CD4-positive, alpha-beta memory T cell (primary cell): Measurements from ENCODE around the gene ABCC10. TPM values are rescaled to one million over a fixed set of nuclear protein-coding genes. Genes with fewer than 3 reads are reported as not detected.
"Not testable (repeated sequence)": the region's sequence is repeated elsewhere in the genome, so short reads cannot be mapped to it uniquely, and the experiment has no call there.

Experiments
- CTCF ChIA-PET: fragments of 350-600 bp; sonication (Branson Sonifier 250); formaldehyde crosslinking; loops from one replicate; lab custom pipeline; 2021; ENCODE audit warnings: inconsistent platforms; ENCODE audit not compliant: partially characterized antibody; lab: Charles Lee
- POLR2A ChIA-PET: fragments of 350-600 bp; sonication (Branson Sonifier 250); formaldehyde crosslinking; loops from one replicate; lab custom pipeline; 2021; ENCODE audit not compliant: partially characterized antibody; lab: Charles Lee
- DNase-seq, 5 donors: peaks; one replicate each; pipeline versions ENCODE4 v3.0.0 to v3.0.0-alpha.2; 2020 to 2022; ENCODE audit warnings: mixed read lengths in 1 of 5
- H3K27ac ChIP-seq: one replicate; pipeline ENCODE4 v1.7.0; 2013; ENCODE audit warnings: low read depth, low read length
- H3K27me3 ChIP-seq: 2 replicates; pipeline ENCODE4 v1.7.0; 2013; ENCODE audit warnings: mild to moderate bottlenecking, low read length, moderate library complexity; ENCODE audit not compliant: insufficient read depth
- H3K36me3 ChIP-seq: 2 replicates; pipeline ENCODE4 v1.7.0; 2013; ENCODE audit warnings: mild to moderate bottlenecking, low read length, moderate library complexity; ENCODE audit not compliant: insufficient read depth
- H3K4me1 ChIP-seq: 2 replicates; pipeline ENCODE4 v1.7.0; 2013; ENCODE audit warnings: mild to moderate bottlenecking, low read length, moderate library complexity; ENCODE audit not compliant: insufficient read depth
- H3K4me3 ChIP-seq, 2 donors: one replicate each; pipeline ENCODE4 v1.7.0; 2013; ENCODE audit warnings: low read length in 2 of 2, mild to moderate bottlenecking in 1 of 2
- H3K9me3 ChIP-seq, 2 donors: one replicate each; pipeline ENCODE4 v1.7.0; 2013; ENCODE audit warnings: low read length in 2 of 2, control low read depth in 1 of 2; ENCODE audit not compliant: control insufficient read depth in 1 of 2
- H3K27ac Mint-ChIP-seq, 7 donors: one replicate each; pipeline ENCODE4 v1.8.0; 2020 to 2021; ENCODE audit warnings: mixed read lengths in 7 of 7, mild to moderate bottlenecking in 6 of 7, inconsistent platforms in 3 of 7, moderate library complexity in 3 of 7
- H3K27me3 Mint-ChIP-seq, 2 donors: one replicate each; pipeline ENCODE4 v1.8.0; 2020 to 2021; ENCODE audit warnings: mixed read lengths in 2 of 2
- H3K36me3 Mint-ChIP-seq, 2 donors: one replicate each; pipeline ENCODE4 v1.8.0; 2020 to 2021; ENCODE audit warnings: mixed read lengths in 2 of 2, inconsistent platforms in 1 of 2, mild to moderate bottlenecking in 1 of 2
- H3K4me1 Mint-ChIP-seq, 4 donors: one replicate each; pipeline ENCODE4 v1.8.0; 2020 to 2021; ENCODE audit warnings: mixed read lengths in 4 of 4, mild to moderate bottlenecking in 1 of 4
- H3K4me3 Mint-ChIP-seq, 8 donors: one replicate each; pipeline ENCODE4 v1.8.0; 2020 to 2021; ENCODE audit warnings: mixed read lengths in 8 of 8, mild to moderate bottlenecking in 7 of 8, moderate library complexity in 6 of 8, inconsistent platforms in 3 of 8
- H3K9me3 Mint-ChIP-seq, 8 donors: one replicate each; pipeline ENCODE4 v1.8.0; 2020 to 2021; ENCODE audit warnings: mixed read lengths in 8 of 8, mild to moderate bottlenecking in 5 of 8, inconsistent platforms in 3 of 8, moderate library complexity in 1 of 8
- intact Hi-C: fragments of 100-400 bp; cut with micrococcal nuclease; formaldehyde crosslinking; loops from one replicate; pipeline ENCODE4 v1.15.1; 2023
- polyA plus RNA-seq, 2 donors: library from polyadenylated mRNA; unstranded; fragments of 300-500 nt; fragmentation: Illumina TruSeq; gene quantifications; one replicate each; pipeline ENCODE4 v1.2.3, GENCODE V29; 2021
- total RNA-seq, 2 experiments: library from RNA; stranded (reverse); gene quantifications; one replicate each; pipeline ENCODE4 v1.2.3, GENCODE V29; 2021

Gene ABCC10, protein sequence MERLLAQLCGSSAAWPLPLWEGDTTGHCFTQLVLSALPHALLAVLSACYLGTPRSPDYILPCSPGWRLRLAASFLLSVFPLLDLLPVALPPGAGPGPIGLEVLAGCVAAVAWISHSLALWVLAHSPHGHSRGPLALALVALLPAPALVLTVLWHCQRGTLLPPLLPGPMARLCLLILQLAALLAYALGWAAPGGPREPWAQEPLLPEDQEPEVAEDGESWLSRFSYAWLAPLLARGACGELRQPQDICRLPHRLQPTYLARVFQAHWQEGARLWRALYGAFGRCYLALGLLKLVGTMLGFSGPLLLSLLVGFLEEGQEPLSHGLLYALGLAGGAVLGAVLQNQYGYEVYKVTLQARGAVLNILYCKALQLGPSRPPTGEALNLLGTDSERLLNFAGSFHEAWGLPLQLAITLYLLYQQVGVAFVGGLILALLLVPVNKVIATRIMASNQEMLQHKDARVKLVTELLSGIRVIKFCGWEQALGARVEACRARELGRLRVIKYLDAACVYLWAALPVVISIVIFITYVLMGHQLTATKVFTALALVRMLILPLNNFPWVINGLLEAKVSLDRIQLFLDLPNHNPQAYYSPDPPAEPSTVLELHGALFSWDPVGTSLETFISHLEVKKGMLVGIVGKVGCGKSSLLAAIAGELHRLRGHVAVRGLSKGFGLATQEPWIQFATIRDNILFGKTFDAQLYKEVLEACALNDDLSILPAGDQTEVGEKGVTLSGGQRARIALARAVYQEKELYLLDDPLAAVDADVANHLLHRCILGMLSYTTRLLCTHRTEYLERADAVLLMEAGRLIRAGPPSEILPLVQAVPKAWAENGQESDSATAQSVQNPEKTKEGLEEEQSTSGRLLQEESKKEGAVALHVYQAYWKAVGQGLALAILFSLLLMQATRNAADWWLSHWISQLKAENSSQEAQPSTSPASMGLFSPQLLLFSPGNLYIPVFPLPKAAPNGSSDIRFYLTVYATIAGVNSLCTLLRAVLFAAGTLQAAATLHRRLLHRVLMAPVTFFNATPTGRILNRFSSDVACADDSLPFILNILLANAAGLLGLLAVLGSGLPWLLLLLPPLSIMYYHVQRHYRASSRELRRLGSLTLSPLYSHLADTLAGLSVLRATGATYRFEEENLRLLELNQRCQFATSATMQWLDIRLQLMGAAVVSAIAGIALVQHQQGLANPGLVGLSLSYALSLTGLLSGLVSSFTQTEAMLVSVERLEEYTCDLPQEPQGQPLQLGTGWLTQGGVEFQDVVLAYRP (N-terminal part only)
- total RNA-seq (10 to 100 TPM; 69.9 to 80.0 TPM), polyA plus RNA-seq (10 to 100 TPM; 11.4 to 25.0 TPM)

DNA sequence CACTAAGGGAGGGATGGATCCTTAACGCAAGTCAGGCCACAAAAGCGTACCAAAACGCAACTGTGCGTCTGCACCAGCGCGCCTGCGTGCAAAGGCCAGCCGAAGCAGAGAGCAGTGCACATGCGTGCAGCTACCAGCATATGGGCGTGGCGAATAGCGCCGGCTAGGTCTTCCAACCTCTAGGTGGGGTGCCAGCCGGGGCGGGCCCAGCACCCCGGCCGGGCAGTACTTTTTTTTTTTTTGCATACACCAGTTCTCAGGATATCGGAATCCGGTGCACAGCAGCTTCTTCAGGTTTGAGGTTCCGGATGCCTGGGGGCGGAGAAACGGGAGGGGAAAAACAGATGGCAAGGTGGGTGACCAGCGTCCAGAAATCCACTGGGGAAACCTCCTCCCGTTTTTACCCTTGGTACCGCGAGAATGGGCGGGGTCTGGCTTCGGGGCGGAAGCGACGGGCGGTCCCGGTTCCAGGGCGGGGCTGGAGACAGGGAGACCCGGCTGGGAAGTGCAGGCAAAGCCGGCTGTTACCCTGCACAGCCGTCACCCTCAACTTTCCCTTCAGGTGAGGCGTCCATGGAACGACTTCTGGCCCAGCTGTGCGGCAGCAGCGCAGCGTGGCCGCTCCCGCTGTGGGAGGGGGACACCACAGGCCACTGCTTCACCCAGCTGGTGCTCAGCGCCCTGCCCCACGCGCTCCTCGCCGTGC is at the start of gene ABCC10:
Gene ABCC10, plus strand, starts transcription at position 136 of the 706 bp plus-strand sequence. Its CDS starts 438 bp downstream, at position 574.
- H3K4me3 Mint-ChIP-seq = peak within 1 kb of the TSS; percentile 92 to 98 (median 96)
- no peaks in the 10 kb centered on the region for H3K9me3 Mint-ChIP-seq
- H3K27me3 Mint-ChIP-seq = no peaks in the 10 kb centered on the region
- ChIA-PET POLR2A (interaction anchor here (0.6 to 3.0 kb wide), 27 partner anchors 9 to 645 kb away, joined by 3 to 32 read pairs (median 6); partner anchors contain the start of genes CNPY3, CRIP3, CUL7 and DLK2), CTCF (interaction anchor here (0.6 to 1.6 kb wide), 11 partner anchors 9 to 1640 kb away, joined by 3 to 7 read pairs (median 3); partner anchors contain the start of gene TOMM6)
- Histone ChIP-seq H3K27me3 (no peaks in the 10 kb centered on the region), H3K36me3 (peaks cover 6% of the 10 kb centered on the region), H3K27ac (peak within 1 kb of the TSS; percentile 79), H3K4me1 (peaks cover 30% of the 10 kb centered on the region), H3K9me3 (no peaks in the 10 kb centered on the region), H3K4me3 (peak within 1 kb of the TSS; percentile 70 to 95)
- peaks cover 0 to 14% of the 10 kb centered on the region in 2 donors for H3K36me3 Mint-ChIP-seq
- intact Hi-C loops = loop anchor here (1.0 to 2.0 kb wide), 7 partner anchors 28 to 499 kb away; partner anchors contain the start of genes CNPY3, DLK2, GTPBP2 and TJAP1
- peak within 1 kb of the TSS; percentile 88 to 99 (median 98) for H3K27ac Mint-ChIP-seq
- H3K4me1 Mint-ChIP-seq = peaks cover 20 to 28% (median 24%) of the 10 kb centered on the region in 4 donors
- DNase-seq = peak; percentile 93 to 97 (median 95)

DNA sequence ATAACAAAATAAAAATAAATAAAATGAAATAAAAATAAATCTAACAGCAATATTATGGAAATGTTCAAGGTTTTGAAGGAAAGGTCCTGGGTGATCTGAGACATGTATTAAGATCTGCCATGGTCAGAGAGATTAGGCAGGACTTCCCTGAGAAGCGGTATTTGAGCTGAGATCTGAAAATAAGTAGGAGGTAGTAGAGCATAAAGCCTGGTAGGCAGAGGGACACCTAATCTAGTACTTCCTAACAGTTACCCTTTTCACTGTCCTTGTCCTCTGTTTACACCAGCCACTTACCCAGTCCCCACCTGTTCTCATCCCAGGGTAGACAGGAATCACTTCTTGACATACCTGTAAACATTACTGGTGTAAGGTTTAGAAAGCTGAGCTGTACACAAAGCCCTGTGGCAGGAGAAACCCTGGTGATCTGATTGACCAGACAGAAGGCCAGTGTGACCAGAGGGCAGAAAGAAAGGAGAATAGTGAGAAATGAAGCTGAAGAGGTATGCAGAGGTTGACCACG is 49.6 kb upstream of the ABCC10 start:
- no peak for DNase-seq
- Mint-ChIP-seq H3K27ac (peak overlapping the region in 1 of 7 donors; percentile 42), H3K4me3 (no peak overlapping the region), H3K4me1 (peaks cover 21 to 41% (median 33%) of the 10 kb centered on the region in 4 donors), H3K9me3 (peaks cover 0 to 3% (median 0%) of the 10 kb centered on the region in 8 donors), H3K27me3 (no peaks in the 10 kb centered on the region), H3K36me3 (no peaks in the 10 kb centered on the region)
- no peaks in the 10 kb centered on the region for H3K36me3 ChIP-seq
- no peaks in the 10 kb centered on the region for H3K27me3 ChIP-seq
- CTCF ChIA-PET = interaction anchor here (1.2 to 1.5 kb wide), 3 partner anchors 8 to 49 kb away, joined by 3 to 7 read pairs (median 6); partner anchors contain the start of genes ABCC10 and ZNF318
- peaks cover 21% of the 10 kb centered on the region for H3K4me1 ChIP-seq
- H3K27ac ChIP-seq = no peak overlapping the region
- H3K4me3 ChIP-seq = no peak overlapping the region
- no peaks in the 10 kb centered on the region for H3K9me3 ChIP-seq
- intact Hi-C loops = no loop called here
- POLR2A ChIA-PET = interaction anchor here (1.1 to 9.6 kb wide), 2 partner anchors 10 to 49 kb away, joined by 3 to 197 read pairs; partner anchors contain the start of genes ABCC10 and ZNF318

DNA sequence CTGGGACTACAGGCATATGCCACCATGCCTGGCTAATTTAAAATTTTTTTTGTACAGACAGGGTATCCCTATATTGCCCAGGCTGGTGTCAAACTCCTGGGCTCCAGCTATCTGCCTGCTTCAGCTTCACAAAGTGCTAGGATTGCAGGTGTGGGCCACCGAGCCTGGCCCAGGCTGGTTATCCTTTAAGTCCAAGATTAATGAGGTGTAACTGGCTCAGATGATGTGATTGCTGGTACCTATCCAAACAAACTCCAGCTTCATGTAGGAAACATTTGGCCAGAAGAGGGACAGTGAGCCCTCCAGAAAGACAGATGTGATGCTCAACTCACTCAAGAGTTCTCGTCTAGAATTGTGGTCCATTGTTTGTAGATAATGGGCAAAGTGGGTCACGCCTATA is 48.7 kb upstream of the ABCC10 start:
- H3K4me3 Mint-ChIP-seq = no peak overlapping the region
- no peak for DNase-seq
- no peaks in the 10 kb centered on the region for H3K36me3 Mint-ChIP-seq
- H3K9me3 ChIP-seq = no peaks in the 10 kb centered on the region
- no peaks in the 10 kb centered on the region for H3K36me3 ChIP-seq
- H3K4me3 ChIP-seq = no peak overlapping the region
- ChIA-PET CTCF (interaction anchor here (0.8 to 4.2 kb wide), 3 partner anchors 9 to 43 kb away, joined by 3 to 21 read pairs (median 7); partner anchors contain the start of gene ZNF318), POLR2A (interaction anchor here (1.1 to 9.6 kb wide), 2 partner anchors 11 to 49 kb away, joined by 3 to 197 read pairs; partner anchors contain the start of genes ABCC10 and ZNF318)
- no peak overlapping the region for H3K27ac Mint-ChIP-seq
- peaks cover 0 to 3% (median 0%) of the 10 kb centered on the region in 8 donors for H3K9me3 Mint-ChIP-seq
- peaks cover 29 to 50% (median 40%) of the 10 kb centered on the region in 4 donors for H3K4me1 Mint-ChIP-seq
- H3K4me1 ChIP-seq = peaks cover 29% of the 10 kb centered on the region
- H3K27me3 ChIP-seq = no peaks in the 10 kb centered on the region
- no peaks in the 10 kb centered on the region for H3K27me3 Mint-ChIP-seq
- intact Hi-C loops = no loop called here
- no peak overlapping the region for H3K27ac ChIP-seq

DNA sequence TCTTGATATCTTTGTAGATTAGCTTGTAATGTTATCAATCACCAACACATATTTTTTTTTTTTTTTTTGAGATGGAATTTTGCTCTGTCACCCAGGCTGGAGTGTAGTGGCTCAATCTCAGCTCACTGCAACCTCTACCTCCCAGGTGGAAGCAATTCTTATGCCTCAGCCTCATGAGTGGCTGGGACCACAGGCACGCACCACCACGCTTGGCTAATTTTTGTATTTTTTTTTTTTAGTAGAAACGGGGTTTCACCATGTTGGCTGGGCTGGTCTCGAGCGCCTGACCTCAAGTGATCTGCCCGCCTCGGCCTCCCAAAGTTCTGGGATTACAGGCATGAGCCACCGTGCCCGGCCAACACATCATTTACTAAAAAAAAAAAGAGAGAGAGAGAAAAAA is 46.5 kb upstream of the ABCC10 start:
- peaks cover 0 to 14% (median 6%) of the 10 kb centered on the region in 8 donors for H3K9me3 Mint-ChIP-seq
- not testable (repeated sequence) for H3K4me3 ChIP-seq, H3K27ac ChIP-seq, H3K27me3 Mint-ChIP-seq, H3K36me3 Mint-ChIP-seq, H3K4me3 Mint-ChIP-seq, H3K9me3 ChIP-seq, DNase-seq, H3K36me3 ChIP-seq, H3K27me3 ChIP-seq
- H3K27ac Mint-ChIP-seq = peak overlapping the region in 4 of 7 donors; percentile 8 to 74 (median 59)
- intact Hi-C loops = loop anchor here (5.0 kb wide), 1 partner anchor 209 kb away; the partner anchor contains the start of gene SRF
- peaks cover 42 to 72% (median 59%) of the 10 kb centered on the region in 4 donors for H3K4me1 Mint-ChIP-seq
- peaks cover 50% of the 10 kb centered on the region for H3K4me1 ChIP-seq
- ChIA-PET POLR2A (interaction anchor here (9.6 kb wide), 1 partner anchor 13 kb away, joined by 197 read pairs; the partner anchor contains the start of gene ZNF318), CTCF (interaction anchor here (1.5 to 4.2 kb wide), 2 partner anchors 12 to 17 kb away, joined by 3 to 21 read pairs; partner anchors contain the start of gene ZNF318)

DNA sequence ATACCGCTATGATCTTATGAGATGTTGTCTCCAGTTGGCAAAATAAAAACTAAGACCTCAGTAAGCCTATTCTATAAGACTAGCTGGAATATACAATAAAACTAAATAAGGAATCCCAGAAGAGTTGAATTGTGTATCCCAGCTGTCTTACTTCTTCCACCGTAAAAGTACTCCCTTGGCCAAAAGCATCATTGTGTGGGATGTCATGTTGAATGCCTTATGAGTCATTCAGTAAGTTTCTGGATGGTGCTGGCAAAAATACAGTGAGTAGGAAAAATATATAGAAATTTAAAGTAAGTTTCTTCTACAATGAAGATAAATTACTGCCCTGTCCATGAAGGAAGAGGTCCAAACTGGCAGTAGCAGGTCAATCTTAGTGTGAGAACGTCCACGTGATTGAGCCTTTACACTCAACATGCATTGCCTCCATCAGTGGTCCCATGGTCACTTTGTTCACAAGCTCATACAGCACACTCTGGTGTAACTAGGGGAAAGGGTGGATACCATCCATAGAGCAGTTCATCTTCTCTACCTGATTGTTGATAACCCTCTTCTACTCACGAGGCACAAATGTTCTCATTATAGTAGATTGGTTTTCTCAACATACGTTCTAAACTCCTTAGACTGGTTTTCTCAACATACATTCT is 44.2 kb upstream of the ABCC10 start:
- peaks cover 0 to 2% of the 10 kb centered on the region in 2 donors for H3K36me3 Mint-ChIP-seq

More for the DNA sequence above, 44.2 kb upstream of the ABCC10 start:
- H3K27ac ChIP-seq = peak overlapping the region; percentile 75
- Mint-ChIP-seq H3K9me3 (peaks cover 0 to 14% (median 6%) of the 10 kb centered on the region in 8 donors), H3K27ac (peak overlapping the region; percentile 79 to 99 (median 95)), H3K27me3 (no peaks in the 10 kb centered on the region), H3K4me3 (peak overlapping the region; percentile 5 to 84 (median 71)), H3K4me1 (peaks cover 49 to 75% (median 60%) of the 10 kb centered on the region in 4 donors)
- POLR2A ChIA-PET = interaction anchor here (0.6 to 9.6 kb wide), 20 partner anchors 7 to 1036 kb away, joined by 3 to 197 read pairs (median 5); partner anchors contain the start of genes ABCC10, CNPY3, CRIP3 and GTPBP2
- H3K4me1 ChIP-seq = peaks cover 51% of the 10 kb centered on the region
- no peak for DNase-seq
- intact Hi-C loops = loop anchor here (1.0 to 5.0 kb wide), 4 partner anchors 14 to 211 kb away; partner anchors contain the start of genes SRF and ZNF318
- CTCF ChIA-PET = interaction anchor here (0.5 to 4.2 kb wide), 14 partner anchors 8 to 486 kb away, joined by 3 to 21 read pairs (median 4); partner anchors contain the start of genes CRIP3 and ZNF318
- peak overlapping the region in 1 of 2 donors; percentile 27 for H3K4me3 ChIP-seq
- H3K9me3 ChIP-seq = no peaks in the 10 kb centered on the region
- no peaks in the 10 kb centered on the region for H3K27me3 ChIP-seq
- H3K36me3 ChIP-seq = no peaks in the 10 kb centered on the region
